H1 (cell line): ENCODE data around the gene EDC3. TPM values are rescaled to one million over a fixed set of nuclear protein-coding genes. Genes with fewer than 3 reads are reported as not detected.

Experiments used
- CTCF ChIA-PET: fragments of 300-600 bp; sonication (Branson Sonifier 250); formaldehyde crosslinking; loops from one replicate; lab custom pipeline; 2021; ENCODE audit not compliant: partially characterized antibody; lab: Charles Lee
- POLR2A ChIA-PET: fragments of 300-600 bp; sonication (Branson Sonifier 250); formaldehyde crosslinking; loops from one replicate; lab custom pipeline; 2021; ENCODE audit warnings: inconsistent platforms; ENCODE audit not compliant: partially characterized antibody; lab: Charles Lee
- DNase-seq, 2 experiments: peaks; one replicate each; pipeline versions ENCODE4 v3.0.0 to v3.0.0-alpha.2; 2010 to 2022; ENCODE audit warnings: low spot score in 2 of 2, low read depth in 1 of 2, mixed read lengths in 1 of 2
- FAIRE-seq: peaks from 2 replicates; lab custom pipeline; 2011; peaks lifted over from hg19 to GRCh38; lab: Jason Lieb, UNC
- H2AFZ ChIP-seq: 2 replicates; pipeline ENCODE4 v1.8.1; 2012; ENCODE audit warnings: low read length, inconsistent platforms
- H2AK5ac ChIP-seq: 2 replicates; pipeline ENCODE4 v1.6.1; 2013; ENCODE audit warnings: low read depth, low read length
- H2BK120ac ChIP-seq: replicated peaks from 2 replicates; pipeline ENCODE3; 2013; ENCODE audit warnings: low read depth, low read length, inconsistent platforms
- H2BK12ac ChIP-seq: 2 replicates; pipeline ENCODE4 v1.6.1; 2013; ENCODE audit warnings: low read depth, low read length
- H2BK15ac ChIP-seq: 2 replicates; pipeline ENCODE4 v1.6.1; 2013; ENCODE audit warnings: low read length
- H2BK20ac ChIP-seq: 2 replicates; pipeline ENCODE4 v1.6.1; 2013; ENCODE audit warnings: low read length
- H2BK5ac ChIP-seq: 2 replicates; pipeline ENCODE4 v1.6.1; 2013; ENCODE audit warnings: low read depth, low read length
- H3K14ac ChIP-seq: 2 replicates; pipeline ENCODE4 v1.6.1; 2013; ENCODE audit warnings: inconsistent platforms; ENCODE audit not compliant: insufficient read length
- H3K18ac ChIP-seq: 2 replicates; pipeline ENCODE4 v1.6.1; 2013; ENCODE audit warnings: low read length; ENCODE audit errors: extremely low read depth
- H3K23ac ChIP-seq: 2 replicates; pipeline ENCODE4 v1.6.1; 2013; ENCODE audit warnings: inconsistent platforms; ENCODE audit not compliant: insufficient read length
- H3K23me2 ChIP-seq: 2 replicates; pipeline ENCODE4 v1.6.1; 2013; ENCODE audit warnings: low read depth, low read length
- H3K27ac ChIP-seq: 2 replicates; pipeline ENCODE4 v1.6.1; 2011; ENCODE audit warnings: low read depth, low read length, inconsistent platforms
- H3K27me3 ChIP-seq, 4 experiments: replicated peaks in 1 of 4; 1 replicate in 1 of 4; 2 replicates in 3 of 4; pipeline versions ENCODE4 v1.6.1 to v1.8.1; 2011 to 2013; ENCODE audit warnings: low read length in 3 of 4, mild to moderate bottlenecking in 3 of 4, inconsistent platforms in 2 of 4, mixed read lengths in 2 of 4, moderate library complexity in 1 of 4; ENCODE audit not compliant: control insufficient read depth in 3 of 4, insufficient read depth in 3 of 4; ENCODE audit errors: extremely low read depth in 1 of 4
- H3K36me3 ChIP-seq, 4 experiments: 2 replicates each; pipeline versions ENCODE4 v1.6.1 to v1.8.1; 2011 to 2013; ENCODE audit warnings: mild to moderate bottlenecking in 4 of 4, low read length in 3 of 4, moderate library complexity in 2 of 4, control low read depth in 1 of 4, inconsistent platforms in 1 of 4; ENCODE audit not compliant: insufficient read depth in 4 of 4, control insufficient read depth in 2 of 4
- H3K4ac ChIP-seq: replicated peaks from 2 replicates; pipeline ENCODE3; 2013; ENCODE audit warnings: low read length, low read depth, mixed read lengths, inconsistent platforms; ENCODE audit not compliant: insufficient read length
- H3K4me1 ChIP-seq, 4 experiments: replicated peaks in 1 of 4; 1 replicate in 1 of 4; 2 replicates in 3 of 4; pipeline versions ENCODE4 v1.6.1 to v1.8.1; 2011 to 2013; ENCODE audit warnings: low read length in 3 of 4, inconsistent platforms in 2 of 4, mixed read lengths in 1 of 4; ENCODE audit not compliant: insufficient read depth in 4 of 4, control insufficient read depth in 3 of 4
- H3K4me2 ChIP-seq, 2 experiments: 2 replicates each; pipeline versions ENCODE4 v1.6.1 to v1.8.1; 2011 to 2013; ENCODE audit warnings: low read depth in 2 of 2, low read length in 2 of 2, control low read depth in 1 of 2, inconsistent platforms in 1 of 2, mild to moderate bottlenecking in 1 of 2; ENCODE audit not compliant: insufficient read depth in 1 of 2
- H3K4me3 ChIP-seq, 4 experiments: fragments of 200-600, 300-600 bp in 1 of 4; sonication (generic), shearing (Covaris generic), sonication (Bioruptor Twin) in 1 of 4; 2 replicates each; pipeline versions ENCODE4 v1.5.1 to v1.8.1; 2011 to 2016; ENCODE audit warnings: low read length in 4 of 4, low read depth in 3 of 4, control low read depth in 2 of 4, inconsistent platforms in 2 of 4, mild to moderate bottlenecking in 2 of 4, mixed read lengths in 1 of 4, moderate library complexity in 1 of 4; ENCODE audit not compliant: insufficient read depth in 2 of 4; ENCODE audit errors: extremely low read depth in 1 of 4
- H3K56ac ChIP-seq: replicated peaks from 2 replicates; pipeline ENCODE3; 2013; ENCODE audit warnings: low read depth, mild to moderate bottlenecking, mixed read lengths, low read length, inconsistent platforms; ENCODE audit not compliant: insufficient read length
- H3K79me1 ChIP-seq: 2 replicates; pipeline ENCODE4 v1.6.1; 2013; ENCODE audit warnings: low read depth, low read length, control low read depth
- H3K79me2 ChIP-seq, 2 experiments: 2 replicates each; pipeline versions ENCODE4 v1.6.1 to v1.8.1; 2012 to 2013; ENCODE audit warnings: low read length in 2 of 2, mild to moderate bottlenecking in 2 of 2, inconsistent platforms in 1 of 2; ENCODE audit not compliant: insufficient read depth in 2 of 2, control insufficient read depth in 1 of 2
- H3K9ac ChIP-seq, 4 experiments: replicated peaks in 1 of 4; 1 replicate in 1 of 4; 2 replicates in 3 of 4; pipeline versions ENCODE4 v1.6.1 to v1.8.1; 2011 to 2013; ENCODE audit warnings: low read depth in 3 of 4, low read length in 3 of 4, control low read depth in 2 of 4, mild to moderate bottlenecking in 2 of 4, moderate library complexity in 2 of 4, inconsistent platforms in 1 of 4; ENCODE audit errors: extremely low read depth in 1 of 4
- H3K9me3 ChIP-seq, 2 experiments: 2 replicates each; pipeline versions ENCODE4 v1.6.1 to v1.8.1; 2012 to 2013; ENCODE audit warnings: mild to moderate bottlenecking in 2 of 2, moderate library complexity in 2 of 2, control low read depth in 1 of 2, inconsistent platforms in 1 of 2, low read depth in 1 of 2, low read length in 1 of 2, mixed read lengths in 1 of 2; ENCODE audit not compliant: insufficient read depth in 2 of 2
- H4K20me1 ChIP-seq, 2 experiments: replicated peaks in 1 of 2; 2 replicates each; pipeline versions ENCODE3 to v1.8.1; 2011 to 2013; ENCODE audit warnings: inconsistent platforms in 2 of 2, low read length in 2 of 2, mild to moderate bottlenecking in 1 of 2; ENCODE audit not compliant: insufficient read depth in 2 of 2, control insufficient read depth in 1 of 2
- H4K5ac ChIP-seq: 2 replicates; pipeline ENCODE4 v1.6.1; 2013; ENCODE audit warnings: low read length, low read depth, mixed read lengths, inconsistent platforms; ENCODE audit not compliant: insufficient read length
- H4K8ac ChIP-seq: 2 replicates; pipeline ENCODE4 v1.8.0; 2013; ENCODE audit warnings: mild to moderate bottlenecking, moderate library complexity, low read length, inconsistent platforms; ENCODE audit not compliant: insufficient read depth; ENCODE audit errors: extremely low read depth
- H4K91ac ChIP-seq: replicated peaks from 2 replicates; pipeline ENCODE3; 2013; ENCODE audit warnings: low read length, mixed read lengths, inconsistent platforms; ENCODE audit not compliant: insufficient read length
- EZH2 ChIP-seq: fragments of 200-600 bp; sonication (generic); IDR thresholded peaks from 2 replicates; pipeline ENCODE4 v1.7.1; 2012; ENCODE audit warnings: low read depth, mild to moderate bottlenecking, moderate library complexity, low read length, inconsistent platforms; ENCODE audit not compliant: severe bottlenecking
- JUND ChIP-seq: IDR thresholded peaks from 2 replicates; pipeline ENCODE4 v1.6.1; 2011; ENCODE audit warnings: mild to moderate bottlenecking, improper control_type of control experiment, low read length
- RXRA ChIP-seq: IDR thresholded peaks from 2 replicates; pipeline ENCODE4 v1.6.1; 2011; ENCODE audit warnings: low read depth, mild to moderate bottlenecking, low read length, moderate library complexity; ENCODE audit not compliant: insufficient read depth
- WGBS, 2 experiments: shearing (Covaris generic) in 1 of 2; methylation state at CpG; one replicate each; pipeline versions ENCODE4 v1.1.6 to v1.1.7; 2013 to 2015; ENCODE audit warnings: low lambda C conversion rate in 2 of 2, mixed read lengths in 2 of 2, inconsistent platforms in 1 of 2, low coverage in 1 of 2, missing lambda C conversion rate in 1 of 2; ENCODE audit not compliant: insufficient replicate concordance in 2 of 2, insufficient coverage in 1 of 2, insufficient read length in 1 of 2; ENCODE audit errors: extremely low coverage in 1 of 2, missing lambda C conversion rate in 1 of 2; 5-methylcytosine and 5-hydroxymethylcytosine counted together
- polyA plus RNA-seq, 7 experiments: library from polyadenylated mRNA; depleted of rRNA in 3 of 7; stranded (reverse) in 5 of 7; unstranded in 2 of 7; fragments of >200 nt in 5 of 7; fragments of 200-250 nt in 2 of 7; gene quantifications; 1 replicate in 5 of 7; 2 replicates in 1 of 7; 4 replicates in 1 of 7; pipeline versions ENCODE4 v1.2.1 to v1.2.3, GENCODE V29; 2011 to 2013; ENCODE audit warnings: missing spikeins in 2 of 7, mixed read lengths in 2 of 7
- total RNA-seq: library from RNA; stranded (reverse); fragmentation: NEBNext Ultra II Directional; extraction: Animal tissue kit (Norgen Biotek cat#: 25700); gene quantifications from 2 replicates; pipeline ENCODE4 v1.2.1, GENCODE V29; 2021

Gene EDC3
- total and polyA plus RNA-seq, 2 of the 8 experiments (the other 6 are each of a cell fraction or from before 2014, with no cell fraction given), result 45.0 to 50.8 TPM

GRCh38 chr15:74636984-74637383 is 58.8 kb downstream of the EDC3 start:
- no peak overlapping the region for H3K4me2 ChIP-seq
- H3K79me2 ChIP-seq, result no peaks in the 10 kb centered on the region
- no peak overlapping the region for H4K8ac ChIP-seq
- 67% methylated on average over 1 of the region's 1 CpG; no CpG with 5 or more reads in 1 of the 2 experiments for WGBS, 2 experiments
- no peak for FAIRE-seq
- DNase-seq, result no peak
- H2BK120ac ChIP-seq, result no peak overlapping the region
- no peak overlapping the region for H3K4ac ChIP-seq
- peaks cover 0 to under 1% (median 0%) of the 10 kb centered on the region in 4 experiments; a peak in 1 of 7 replicates for H3K4me1 ChIP-seq
- no peak overlapping the region for H3K9ac ChIP-seq
- CTCF ChIA-PET, result interaction anchor here (0.7 to 37.5 kb wide), 11 partner anchors 4 to 310 kb away, joined by 3 to 1439 read pairs (median 9); partner anchors contain the start of genes CLK3, CSK and CYP1A2
- H4K5ac ChIP-seq, result no peak overlapping the region
- H2AFZ ChIP-seq, result no peak overlapping the region
- no peak overlapping the region for H2AK5ac ChIP-seq
- H3K23ac ChIP-seq, result no peak overlapping the region
- H2BK5ac ChIP-seq, result no peak overlapping the region
- H4K91ac ChIP-seq, result no peak overlapping the region
- peaks cover 11 to 16% of the 10 kb centered on the region in 2 experiments for H4K20me1 ChIP-seq
- H3K14ac ChIP-seq, result no peak overlapping the region
- no peak overlapping the region for H2BK12ac ChIP-seq
- H3K9me3 ChIP-seq, result no peaks in the 10 kb centered on the region
- H2BK20ac ChIP-seq, result no peak overlapping the region
- H2BK15ac ChIP-seq, result no peak overlapping the region
- POLR2A ChIA-PET, result interaction anchor here (0.7 to 8.4 kb wide), 3 partner anchors 22 to 132 kb away, joined by 3 to 81 read pairs (median 4); no protein-coding TSS in a partner anchor
- H3K4me3 ChIP-seq, result no peak overlapping the region
- H3K23me2 ChIP-seq, result no peaks in the 10 kb centered on the region
- no peak overlapping the region for H3K27ac ChIP-seq
- no peak overlapping the region for H3K18ac ChIP-seq
- no peaks in the 10 kb centered on the region for H3K27me3 ChIP-seq
- no peak overlapping the region for H3K56ac ChIP-seq
- H3K36me3 ChIP-seq, result peaks cover 2 to 20% (median 8%) of the 10 kb centered on the region in 4 experiments; a peak in 4 of 8 replicates
- H3K79me1 ChIP-seq, result peaks cover 3% of the 10 kb centered on the region; the same call in 1 of the 2 replicates
- TF ChIP-seq JUND (no peak), RXRA (no peak), EZH2 (no peak)
